ENCODE results near the gene UPK2.
A peak's percentile ranks its signal among the peaks of the same experiment; 100 is the strongest.

The UPK2 gene

GRCh38 chr11:118956094-118956846 lies at the start of gene UPK2:
TSS of gene UPK2 (plus strand) at chr11:118956298. CDS start at chr11:118956351, 53 bp downstream.
- peak; percentile 77 for DNase-seq

DNA sequence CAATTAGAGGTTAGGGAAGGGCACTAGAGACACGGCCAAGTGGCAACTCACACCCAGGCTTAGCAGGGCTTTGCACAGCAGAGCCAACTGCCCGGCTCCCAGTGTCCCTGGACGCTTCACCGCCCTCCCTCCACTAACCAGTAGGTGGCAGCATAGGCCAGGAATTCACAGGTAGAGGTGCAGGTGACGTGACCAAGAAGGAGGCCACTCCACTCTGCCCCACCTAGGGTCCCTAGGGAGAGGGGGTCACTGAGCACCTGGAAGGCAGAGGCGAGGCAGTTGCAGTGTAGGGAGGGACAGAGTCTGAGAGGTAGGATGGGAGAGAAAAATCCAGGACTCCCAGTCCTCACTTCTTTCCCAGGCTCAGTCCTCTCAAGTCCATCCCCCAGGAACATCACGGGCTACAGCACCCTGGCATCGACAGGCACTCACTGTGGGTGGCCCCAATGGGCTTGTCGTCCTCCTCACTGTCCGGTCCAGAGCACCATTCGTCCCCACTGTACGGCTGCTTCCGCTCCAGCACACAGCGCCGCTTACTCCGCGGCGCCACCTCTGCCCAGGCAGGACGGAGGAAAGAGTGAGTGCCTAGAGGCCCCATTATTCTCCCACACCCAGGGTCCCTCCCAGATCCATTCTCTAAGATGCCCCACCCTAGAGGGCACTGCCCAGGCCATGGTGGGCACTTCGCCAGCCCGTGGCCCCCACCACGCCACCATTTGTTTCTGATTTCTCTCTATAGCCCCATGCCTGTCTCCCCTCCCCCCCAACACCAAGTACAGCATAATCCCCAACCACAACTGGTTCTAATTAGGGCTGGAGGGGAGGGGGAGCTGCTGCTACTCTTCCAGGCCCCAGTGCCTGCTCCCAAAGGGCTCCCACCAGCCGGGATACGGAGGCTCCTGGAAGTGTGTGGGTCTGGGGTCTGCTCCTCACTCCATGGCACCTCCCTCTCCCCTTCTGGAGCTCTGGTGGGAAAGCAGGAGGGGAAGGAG lies 48.8 kb upstream of the UPK2 start:
- DNase-seq = peak; percentile 76

DNA sequence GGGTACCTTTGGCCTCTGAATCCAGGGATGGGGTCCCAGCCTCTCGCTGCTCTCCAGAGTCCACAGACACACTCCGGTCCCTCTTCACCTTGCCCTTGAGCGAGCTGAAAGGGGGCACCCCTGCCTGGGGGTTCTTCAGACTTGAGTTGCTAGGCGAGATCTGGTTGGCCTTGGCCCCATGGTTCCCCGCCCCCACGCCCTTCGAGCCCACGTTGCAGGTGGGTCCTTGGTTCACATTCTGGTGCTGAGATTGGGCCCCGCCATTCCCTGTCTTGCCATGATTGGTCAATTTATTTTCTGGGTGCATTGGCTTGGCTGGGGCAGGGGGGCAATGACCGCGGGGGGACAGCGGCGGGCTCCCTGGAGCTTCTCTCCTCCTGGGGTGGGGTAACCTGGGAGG lies 47.8 kb upstream of the UPK2 start:
- DNase-seq = no peak

- no peak for DNase-seq
Observed at GRCh38 chr11:118908901-118909618, 47.0 kb upstream of the UPK2 start.

DNA sequence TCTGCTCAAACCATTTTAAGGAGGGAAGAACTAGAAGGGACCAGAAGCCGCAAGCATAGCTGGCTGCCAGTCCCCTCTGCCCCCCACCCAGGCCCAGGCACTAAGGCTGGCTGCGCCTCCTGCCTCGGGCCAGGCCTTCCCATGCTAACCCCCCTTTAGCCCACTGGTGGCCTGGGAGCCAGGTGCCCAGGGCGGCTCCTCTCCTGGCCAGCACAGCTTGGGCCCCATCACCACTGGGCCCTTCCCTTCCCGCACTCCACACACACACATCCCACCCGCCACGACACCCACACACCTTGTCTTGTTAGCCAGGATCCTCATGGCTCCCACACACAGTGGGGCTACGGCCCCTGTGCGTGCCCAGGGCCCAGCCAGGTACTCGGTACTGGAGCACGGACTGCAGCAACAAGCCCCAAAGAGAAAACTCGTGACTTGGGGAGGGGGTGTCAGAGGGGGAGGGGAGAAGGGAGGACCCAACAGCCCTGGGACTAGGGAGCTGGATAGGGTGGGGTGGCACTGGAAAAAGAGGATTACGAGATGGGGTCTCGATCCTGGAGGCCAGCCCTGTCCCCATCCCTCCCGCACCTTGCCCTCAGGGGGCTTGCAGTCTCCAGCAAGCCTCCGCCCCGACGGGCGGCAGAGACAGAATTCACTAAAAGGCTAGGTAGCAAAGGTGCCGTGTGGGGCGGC lies 46.3 kb upstream of the UPK2 start:
- DNase-seq = no peak

- DNase-seq = peak; percentile 55
Observed at GRCh38 chr11:118910309-118911112, 45.6 kb upstream of the UPK2 start.

DNA sequence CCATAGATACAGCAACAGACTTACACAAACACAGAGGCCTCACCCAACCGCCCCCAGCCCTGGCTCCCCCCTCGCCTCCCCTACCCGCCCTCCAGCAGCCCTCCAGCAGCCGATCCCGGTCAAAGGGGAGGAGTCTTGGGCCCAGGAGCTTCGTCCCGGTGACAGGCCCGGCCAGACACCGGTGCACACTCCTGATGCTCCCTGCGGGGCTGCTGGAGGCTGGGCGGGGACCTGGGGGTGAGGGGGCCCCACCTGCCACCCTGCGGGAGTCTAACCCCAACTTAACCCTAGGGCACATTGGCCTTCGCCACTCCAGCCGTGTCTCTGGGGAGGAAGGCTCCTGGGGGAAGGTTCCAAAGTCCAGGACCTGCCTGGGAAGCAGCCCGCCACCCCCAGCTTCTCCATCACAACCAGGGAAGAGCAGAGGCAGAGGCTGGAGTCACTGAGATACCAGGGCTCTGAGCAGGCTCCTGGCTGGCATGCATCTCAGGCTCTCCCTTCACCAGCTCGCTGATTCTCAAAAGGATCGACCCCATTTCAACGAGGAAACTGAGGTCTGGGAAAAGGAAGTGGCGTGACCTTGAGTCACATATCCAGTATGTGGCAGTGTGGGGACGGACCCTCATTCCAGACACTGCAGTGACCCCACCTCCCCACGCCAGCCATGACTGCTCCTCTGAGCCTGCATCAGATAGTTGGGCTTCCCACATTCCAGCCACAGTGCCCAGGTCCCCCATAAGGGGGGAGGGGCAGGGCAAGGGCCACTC lies 44.8 kb upstream of the UPK2 start:
- no peak for DNase-seq

DNA sequence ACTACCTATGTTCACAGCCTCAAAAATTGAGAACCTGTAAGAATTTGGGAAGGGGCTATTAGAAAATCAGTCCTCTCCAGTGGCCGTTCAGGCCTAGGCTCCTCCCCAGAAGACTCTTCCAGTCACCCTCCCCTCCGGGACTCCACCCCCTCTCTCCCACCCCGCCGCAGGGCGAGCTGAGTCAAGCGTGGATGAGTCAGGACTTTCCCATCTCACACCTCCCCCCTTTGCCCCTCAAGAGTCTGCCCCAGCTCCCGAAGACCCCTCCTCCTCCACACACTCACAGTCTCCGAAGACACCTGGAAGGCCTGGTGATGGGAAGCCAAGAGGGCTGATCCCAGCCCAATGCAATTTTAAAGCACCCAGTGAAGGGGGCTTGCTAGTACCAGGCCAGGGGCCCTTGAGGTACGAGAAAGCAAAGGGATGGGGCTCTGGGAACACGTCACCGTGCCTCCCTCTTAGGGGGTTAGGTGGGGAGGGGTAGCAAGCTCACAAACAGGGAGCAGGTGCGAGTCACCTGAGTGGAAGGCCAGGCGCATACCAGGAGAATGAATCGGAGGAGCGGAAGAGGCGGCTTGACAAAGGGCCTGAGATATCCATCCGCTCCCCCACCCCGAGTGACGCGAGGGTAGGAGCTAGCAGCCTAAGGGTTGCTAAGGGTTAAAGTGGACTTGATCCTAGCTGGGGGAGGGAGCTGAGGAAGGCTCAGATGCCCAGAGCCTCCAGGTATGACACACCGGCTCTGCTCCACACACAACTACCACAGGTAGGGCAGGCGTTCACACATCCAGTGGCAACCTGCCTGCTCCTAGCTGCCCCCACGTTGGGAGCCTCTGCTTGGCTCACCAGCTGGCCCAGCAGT lies 44.0 kb upstream of the UPK2 start:
- DNase-seq = peak; percentile 60

DNA sequence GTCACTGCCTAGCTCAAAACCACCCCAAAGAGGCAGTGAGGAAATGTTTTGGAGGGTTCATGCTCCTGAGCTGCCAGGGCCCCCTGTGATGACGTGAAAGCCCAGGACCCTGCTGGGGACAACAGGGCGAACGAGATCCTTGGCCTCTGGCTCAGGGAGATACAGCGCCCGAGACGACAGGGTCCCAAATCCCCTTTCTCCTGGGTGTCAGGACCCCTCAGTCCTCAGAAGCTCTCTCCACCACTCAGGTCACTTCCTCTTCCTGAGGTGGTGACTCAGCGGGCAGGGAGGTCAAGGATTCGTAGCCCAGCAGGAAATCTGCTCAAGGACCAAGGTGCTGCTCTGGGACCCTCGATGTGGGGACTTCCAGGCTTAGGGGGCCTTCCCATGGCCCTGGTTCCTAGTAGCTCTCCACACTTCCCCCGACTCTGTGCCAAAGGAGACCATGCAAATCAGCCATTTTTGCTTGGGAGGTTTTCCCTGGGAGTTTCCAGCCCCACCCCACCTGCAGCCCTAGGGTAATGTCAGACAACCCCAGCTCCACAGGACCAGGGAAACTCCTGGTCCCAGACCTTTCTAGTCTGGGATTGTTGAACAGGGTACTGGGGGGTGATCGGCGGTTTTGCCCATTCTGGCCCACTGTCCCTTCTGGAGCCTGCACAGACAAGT lies 43.2 kb upstream of the UPK2 start:
- no peak for DNase-seq

GRCh38 chr11:118913411-118914125 lies 42.5 kb upstream of the UPK2 start:
- DNase-seq = no peak

- peak; percentile 75 for DNase-seq
Observed at GRCh38 chr11:118914178-118914918, 41.8 kb upstream of the UPK2 start.

DNA sequence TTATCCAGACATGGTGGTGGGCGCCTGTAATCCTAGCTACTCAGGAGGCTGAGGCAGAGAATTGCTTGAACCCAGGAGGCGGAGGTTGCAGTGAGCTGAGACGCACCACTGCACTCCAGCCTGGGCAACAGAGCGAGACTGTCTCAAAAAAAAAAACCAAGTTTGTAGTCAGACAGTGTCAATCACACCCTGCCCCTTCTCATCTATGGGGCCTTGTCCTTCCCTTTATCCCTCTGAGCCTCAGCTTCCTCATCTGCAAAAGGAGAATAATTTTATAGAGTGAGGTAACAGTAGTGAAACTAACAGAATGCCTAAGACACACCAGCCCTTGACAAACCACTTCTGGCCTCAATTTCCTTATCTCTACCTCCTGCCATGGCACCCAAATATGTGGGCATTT lies 41.1 kb upstream of the UPK2 start:
- no peak for DNase-seq

DNA sequence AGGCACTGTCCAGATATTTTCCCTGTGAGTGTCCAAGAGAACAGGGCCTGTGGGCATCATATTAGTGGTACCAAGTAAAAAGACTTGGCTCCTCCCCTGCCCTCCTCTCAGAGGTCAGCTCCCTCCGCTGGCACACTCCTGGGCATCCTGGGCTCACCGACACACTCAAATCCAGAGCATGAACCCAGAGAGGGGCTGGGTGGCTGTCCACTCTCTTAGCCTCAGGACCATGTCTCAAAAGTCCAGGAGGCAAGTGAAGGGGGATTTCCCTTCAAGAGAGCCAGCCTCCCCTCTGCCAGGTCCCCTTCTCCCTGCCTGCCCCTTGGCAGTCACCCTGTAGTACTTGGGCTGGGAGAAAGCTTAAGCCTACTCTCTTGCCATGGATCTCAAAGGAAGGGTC lies 40.7 kb upstream of the UPK2 start:
- no peak for DNase-seq

- no peak for DNase-seq
Observed at GRCh38 chr11:118915941-118916841, 39.9 kb upstream of the UPK2 start.

DNA sequence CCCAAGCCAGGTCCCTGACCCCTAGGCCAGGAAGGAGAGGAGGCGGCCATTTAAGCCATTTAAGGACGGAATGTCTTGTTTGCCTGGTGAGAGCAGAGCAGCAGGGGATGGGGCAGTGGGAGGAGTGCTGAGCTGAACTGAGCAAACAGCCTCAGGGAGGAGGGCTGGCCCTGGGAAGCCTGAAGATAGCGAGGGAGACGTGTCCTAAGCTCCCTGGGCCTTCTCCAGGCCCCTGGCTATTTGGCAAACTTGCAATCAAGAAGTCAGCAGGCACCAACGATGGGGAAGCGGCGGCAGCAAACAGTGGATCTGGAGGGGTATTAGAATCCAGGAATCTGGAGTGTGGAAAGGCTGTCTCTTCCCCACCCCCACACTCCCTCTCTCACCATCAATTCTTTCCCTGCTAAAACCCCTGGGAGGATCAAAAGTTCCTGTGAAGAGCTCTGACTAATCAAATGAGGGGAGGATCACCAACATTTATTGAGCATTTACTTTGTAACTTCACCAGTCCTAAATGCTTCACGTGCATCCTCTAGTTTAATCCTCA lies 39.2 kb upstream of the UPK2 start:
- DNase-seq = no peak

- DNase-seq = no peak
Observed at GRCh38 chr11:118917481-118918127, 38.5 kb upstream of the UPK2 start.

Measured in activated effector memory CD4-positive, alpha-beta T cell treated with Interleukin-2 at 50 U/mL for 16 hours (primary cell).